Gastrocnemius medialis (tissue), 4 donors: ENCODE data around the gene SDS. TPM values are rescaled to one million over a fixed set of nuclear protein-coding genes. Genes with fewer than 3 reads are reported as not detected.

Source experiments
- ATAC-seq, 2 donors: fragments of 150-250 bp; one replicate each; pipeline ENCODE4 v1.9.1; 2016
- DNase-seq, 2 donors: peaks; one replicate each; pipeline ENCODE4 v3.0.0-alpha.2; 2019
- H3K27ac ChIP-seq, 4 donors: fragments of 200-600 bp; sonication (generic); 1 replicate in 1 of 4; 2 replicates in 3 of 4; pipeline ENCODE4 v1.5.1; 2016 to 2018; ENCODE audit warnings: mild to moderate bottlenecking in 2 of 4, moderate library complexity in 1 of 4
- H3K27me3 ChIP-seq, 3 donors: fragments of 200-600 bp; sonication (generic) in 2 of 3; 1 replicate in 1 of 3; 2 replicates in 2 of 3; pipeline versions ENCODE4 v1.5.1 to v1.6.0; 2016 to 2019; ENCODE audit warnings: mild to moderate bottlenecking in 1 of 3, moderate library complexity in 1 of 3
- H3K36me3 ChIP-seq, 2 donors: fragments of 200-600 bp; sonication (generic) in 1 of 2; one replicate each; pipeline ENCODE4 v1.5.1; 2017 to 2018
- H3K4me1 ChIP-seq, 2 donors: fragments of 200-600 bp; sonication (generic) in 1 of 2; one replicate each; pipeline ENCODE4 v1.5.1; 2016 to 2017; ENCODE audit warnings: mild to moderate bottlenecking in 2 of 2
- H3K4me3 ChIP-seq, 4 donors: fragments of 200-600 bp; sonication (generic) in 3 of 4; 1 replicate in 1 of 4; 2 replicates in 3 of 4; pipeline ENCODE4 v1.5.1; 2016 to 2019; ENCODE audit warnings: mild to moderate bottlenecking in 2 of 4
- H3K9me3 ChIP-seq, 3 donors: fragments of 200-600 bp; sonication (generic) in 2 of 3; 1 replicate in 1 of 3; 2 replicates in 2 of 3; pipeline ENCODE4 v1.5.1; 2016 to 2019
- POLR2A ChIP-seq, 2 donors: fragments of 450-650 bp; IDR thresholded peaks; one replicate each; pipeline ENCODE4 v1.6.1; 2017; ENCODE audit warnings: antibody characterized with exemption in 2 of 2, mild to moderate bottlenecking in 2 of 2, moderate library complexity in 2 of 2
- in situ Hi-C, 4 donors: fragments of 200-750 bp; cut with MboI; loops; one replicate each; pipeline versions ENCODE4 v1.15.0 to v1.8.0; 2017; ENCODE audit warnings: low sequenced_read_pairs in 4 of 4
- intact Hi-C: fragments of 100-400 bp; cut with DNase I; formaldehyde crosslinking; loops from one replicate; pipeline ENCODE4 v1.15.1; 2023; ENCODE audit warnings: low total_unique reads
- total RNA-seq, 4 donors: library from RNA; depleted of rRNA; stranded (reverse); fragments of >200 nt; gene quantifications; one replicate each; pipeline versions ENCODE4 v1.1.0 to v1.2.3, GENCODE V29; 2016
- TF ChIP-seq, protein P1 (sequence below), 5 experiments: fragments of 450-650 bp in 3 of 5; fragments of 200-600 bp in 2 of 5; sonication (generic) in 2 of 5; IDR thresholded peaks in 4 of 5; conservative IDR thresholded peaks in 1 of 5; 1 replicate in 4 of 5; 2 replicates in 1 of 5; pipeline ENCODE4 v1.5.1; 2016 to 2019; ENCODE audit warnings: antibody characterized with exemption in 5 of 5, mild to moderate bottlenecking in 3 of 5, moderate library complexity in 3 of 5

Gene SDS
- total RNA-seq, 4 donors from 2014 or later = 0.34 to 2.4 (median 0.86) TPM

- H3K36me3 ChIP-seq = peaks cover 0 to 33% of the 10 kb centered on the region in 2 donors
- intact Hi-C loops = no loop called here
- no peaks in the 10 kb centered on the region for H3K27me3 ChIP-seq
These were observed 11.9 kb downstream of the SDS start for GRCh38 chr12:113391650-113392337.

DNA sequence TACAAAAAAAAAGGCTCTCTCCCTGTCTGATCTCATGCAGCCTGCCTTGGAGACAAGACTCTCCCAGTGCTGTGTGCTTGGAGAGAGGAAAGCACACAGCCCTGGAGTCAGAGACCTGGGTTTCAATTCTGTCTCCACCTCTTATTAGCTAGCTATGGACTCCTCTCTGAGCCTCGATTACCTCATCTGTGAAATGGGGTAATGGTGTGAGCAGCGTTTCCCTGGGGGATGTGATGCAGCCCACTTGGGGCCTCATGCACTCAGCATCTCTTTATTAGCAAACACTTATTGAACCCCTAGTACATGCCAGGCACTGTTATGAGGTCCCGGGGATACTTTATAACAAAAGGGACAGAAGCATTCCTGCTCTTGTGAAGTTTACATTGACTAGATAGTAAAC, 12.5 kb downstream of the SDS start:
- ATAC-seq = no peak
- Histone ChIP-seq H3K9me3 (no peaks in the 10 kb centered on the region), H3K4me3 (no peak overlapping the region), H3K27ac (no peak overlapping the region), H3K4me1 (no peaks in the 10 kb centered on the region), H3K36me3 (peaks cover 0 to 39% of the 10 kb centered on the region in 2 donors), H3K27me3 (no peaks in the 10 kb centered on the region)
- in situ Hi-C loops = no loop called here
- TF ChIP-seq POLR2A (IDR thresholded peaks at IDR 0.05) = no peak
- TF ChIP-seq, protein P1, sequence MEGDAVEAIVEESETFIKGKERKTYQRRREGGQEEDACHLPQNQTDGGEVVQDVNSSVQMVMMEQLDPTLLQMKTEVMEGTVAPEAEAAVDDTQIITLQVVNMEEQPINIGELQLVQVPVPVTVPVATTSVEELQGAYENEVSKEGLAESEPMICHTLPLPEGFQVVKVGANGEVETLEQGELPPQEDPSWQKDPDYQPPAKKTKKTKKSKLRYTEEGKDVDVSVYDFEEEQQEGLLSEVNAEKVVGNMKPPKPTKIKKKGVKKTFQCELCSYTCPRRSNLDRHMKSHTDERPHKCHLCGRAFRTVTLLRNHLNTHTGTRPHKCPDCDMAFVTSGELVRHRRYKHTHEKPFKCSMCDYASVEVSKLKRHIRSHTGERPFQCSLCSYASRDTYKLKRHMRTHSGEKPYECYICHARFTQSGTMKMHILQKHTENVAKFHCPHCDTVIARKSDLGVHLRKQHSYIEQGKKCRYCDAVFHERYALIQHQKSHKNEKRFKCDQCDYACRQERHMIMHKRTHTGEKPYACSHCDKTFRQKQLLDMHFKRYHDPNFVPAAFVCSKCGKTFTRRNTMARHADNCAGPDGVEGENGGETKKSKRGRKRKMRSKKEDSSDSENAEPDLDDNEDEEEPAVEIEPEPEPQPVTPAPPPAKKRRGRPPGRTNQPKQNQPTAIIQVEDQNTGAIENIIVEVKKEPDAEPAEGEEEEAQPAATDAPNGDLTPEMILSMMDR (IDR thresholded peaks at IDR 0.05 in 4 of 5, conservative IDR thresholded peaks at IDR 0.05 in 1 of 5) = no peak
- no peak for DNase-seq
- intact Hi-C loops = no loop called here

More at GRCh38 chr12:113391650-113392337, 11.9 kb downstream of the SDS start:
- in situ Hi-C loops = no loop called here
- H3K4me1 ChIP-seq = no peaks in the 10 kb centered on the region
- H3K4me3 ChIP-seq = no peak overlapping the region
- DNase-seq = no peak
- TF ChIP-seq, protein P1 (IDR thresholded peaks at IDR 0.05 in 4 of 5, conservative IDR thresholded peaks at IDR 0.05 in 1 of 5) = no peak
- TF ChIP-seq POLR2A (IDR thresholded peaks at IDR 0.05) = no peak
- no peak overlapping the region for H3K27ac ChIP-seq
- no peaks in the 10 kb centered on the region for H3K9me3 ChIP-seq
- ATAC-seq = no peak

- H3K27ac ChIP-seq = no peak overlapping the region
- no peaks in the 10 kb centered on the region for H3K4me1 ChIP-seq
- ATAC-seq (no peak), DNase-seq (no peak)
- in situ Hi-C loops (no loop called here), intact Hi-C loops (no loop called here)
- H3K36me3 ChIP-seq = peaks cover 0 to 46% of the 10 kb centered on the region in 2 donors
- TF ChIP-seq, protein P1 (IDR thresholded peaks at IDR 0.05 in 4 of 5, conservative IDR thresholded peaks at IDR 0.05 in 1 of 5) = no peak
- TF ChIP-seq POLR2A (IDR thresholded peaks at IDR 0.05) = no peak
- H3K27me3 ChIP-seq = no peaks in the 10 kb centered on the region
- no peak overlapping the region for H3K4me3 ChIP-seq
- no peaks in the 10 kb centered on the region for H3K9me3 ChIP-seq
These were observed 13.3 kb downstream of the SDS start for GRCh38 chr12:113390064-113391043.

GRCh38 chr12:113388351-113388750, 15.3 kb downstream of the SDS start:
- TF ChIP-seq POLR2A (IDR thresholded peaks at IDR 0.05) = no peak
- TF ChIP-seq, protein P1 (IDR thresholded peaks at IDR 0.05 in 4 of 5, conservative IDR thresholded peaks at IDR 0.05 in 1 of 5) = no peak
- H3K4me1 ChIP-seq = no peaks in the 10 kb centered on the region
- H3K27me3 ChIP-seq = no peaks in the 10 kb centered on the region
- H3K9me3 ChIP-seq = no peaks in the 10 kb centered on the region
- H3K27ac ChIP-seq = no peak overlapping the region
- H3K36me3 ChIP-seq = peaks cover 0 to 58% of the 10 kb centered on the region in 2 donors
- H3K4me3 ChIP-seq = no peak overlapping the region
- intact Hi-C loops (no loop called here), in situ Hi-C loops (no loop called here)
- no peak for ATAC-seq
- no peak for DNase-seq
